Measurements from ENCODE around the gene SPATA6L. TPM values are rescaled to one million over a fixed set of nuclear protein-coding genes. Genes with fewer than 3 reads are reported as not detected.

Gene SPATA6L
- total and polyA plus RNA-seq, 2 of the 13 experiments (the other 11 are each of a cell fraction or from before 2014, with no cell fraction given): 1.1 to 1.9 TPM

DNA sequence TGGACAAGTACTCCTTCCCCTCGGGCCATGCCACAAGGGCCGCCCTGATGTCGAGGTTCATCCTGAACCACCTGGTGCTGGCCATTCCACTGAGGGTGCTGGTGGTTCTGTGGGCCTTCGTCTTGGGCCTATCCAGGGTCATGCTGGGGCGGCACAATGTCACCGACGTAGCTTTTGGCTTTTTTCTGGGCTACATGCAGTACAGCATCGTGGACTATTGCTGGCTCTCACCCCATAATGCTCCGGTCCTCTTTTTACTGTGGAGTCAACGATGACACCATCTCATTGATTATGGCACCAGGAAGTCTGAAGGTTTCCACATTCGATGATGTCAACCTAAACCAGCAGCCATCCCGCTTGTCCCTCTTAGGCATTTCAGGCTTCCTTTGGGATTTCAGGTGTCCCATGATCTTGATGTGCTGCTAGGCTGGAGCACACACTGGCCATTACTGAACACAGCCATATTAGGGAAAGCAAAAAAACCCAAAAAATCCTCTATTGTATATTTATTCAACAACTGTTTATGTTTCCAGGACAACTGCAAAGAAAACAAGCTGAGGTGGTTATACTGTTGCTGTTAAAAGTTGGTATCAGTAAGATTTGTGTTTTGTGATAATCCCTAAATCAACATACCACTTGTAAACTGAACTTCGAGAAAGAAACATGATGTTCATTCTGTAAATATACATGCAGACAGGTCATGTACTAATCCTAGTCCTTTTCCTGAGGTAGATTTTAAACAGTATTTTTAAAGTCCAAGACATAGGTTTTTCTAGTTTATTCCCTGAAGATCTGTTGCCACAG lies 3.1 kb downstream of the SPATA6L start (continued):
- TF ChIP-seq, protein P1, sequence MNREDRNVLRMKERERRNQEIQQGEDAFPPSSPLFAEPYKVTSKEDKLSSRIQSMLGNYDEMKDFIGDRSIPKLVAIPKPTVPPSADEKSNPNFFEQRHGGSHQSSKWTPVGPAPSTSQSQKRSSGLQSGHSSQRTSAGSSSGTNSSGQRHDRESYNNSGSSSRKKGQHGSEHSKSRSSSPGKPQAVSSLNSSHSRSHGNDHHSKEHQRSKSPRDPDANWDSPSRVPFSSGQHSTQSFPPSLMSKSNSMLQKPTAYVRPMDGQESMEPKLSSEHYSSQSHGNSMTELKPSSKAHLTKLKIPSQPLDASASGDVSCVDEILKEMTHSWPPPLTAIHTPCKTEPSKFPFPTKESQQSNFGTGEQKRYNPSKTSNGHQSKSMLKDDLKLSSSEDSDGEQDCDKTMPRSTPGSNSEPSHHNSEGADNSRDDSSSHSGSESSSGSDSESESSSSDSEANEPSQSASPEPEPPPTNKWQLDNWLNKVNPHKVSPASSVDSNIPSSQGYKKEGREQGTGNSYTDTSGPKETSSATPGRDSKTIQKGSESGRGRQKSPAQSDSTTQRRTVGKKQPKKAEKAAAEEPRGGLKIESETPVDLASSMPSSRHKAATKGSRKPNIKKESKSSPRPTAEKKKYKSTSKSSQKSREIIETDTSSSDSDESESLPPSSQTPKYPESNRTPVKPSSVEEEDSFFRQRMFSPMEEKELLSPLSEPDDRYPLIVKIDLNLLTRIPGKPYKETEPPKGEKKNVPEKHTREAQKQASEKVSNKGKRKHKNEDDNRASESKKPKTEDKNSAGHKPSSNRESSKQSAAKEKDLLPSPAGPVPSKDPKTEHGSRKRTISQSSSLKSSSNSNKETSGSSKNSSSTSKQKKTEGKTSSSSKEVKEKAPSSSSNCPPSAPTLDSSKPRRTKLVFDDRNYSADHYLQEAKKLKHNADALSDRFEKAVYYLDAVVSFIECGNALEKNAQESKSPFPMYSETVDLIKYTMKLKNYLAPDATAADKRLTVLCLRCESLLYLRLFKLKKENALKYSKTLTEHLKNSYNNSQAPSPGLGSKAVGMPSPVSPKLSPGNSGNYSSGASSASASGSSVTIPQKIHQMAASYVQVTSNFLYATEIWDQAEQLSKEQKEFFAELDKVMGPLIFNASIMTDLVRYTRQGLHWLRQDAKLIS (CRISPR knock-in tag; IDR thresholded peaks at IDR 0.05): no peak
- TF ChIP-seq ELF3 (CRISPR knock-in tag; IDR thresholded peaks at IDR 0.05): peak; percentile 52; the same call in 1 of the 2 replicates
- TF ChIP-seq, protein P2, sequence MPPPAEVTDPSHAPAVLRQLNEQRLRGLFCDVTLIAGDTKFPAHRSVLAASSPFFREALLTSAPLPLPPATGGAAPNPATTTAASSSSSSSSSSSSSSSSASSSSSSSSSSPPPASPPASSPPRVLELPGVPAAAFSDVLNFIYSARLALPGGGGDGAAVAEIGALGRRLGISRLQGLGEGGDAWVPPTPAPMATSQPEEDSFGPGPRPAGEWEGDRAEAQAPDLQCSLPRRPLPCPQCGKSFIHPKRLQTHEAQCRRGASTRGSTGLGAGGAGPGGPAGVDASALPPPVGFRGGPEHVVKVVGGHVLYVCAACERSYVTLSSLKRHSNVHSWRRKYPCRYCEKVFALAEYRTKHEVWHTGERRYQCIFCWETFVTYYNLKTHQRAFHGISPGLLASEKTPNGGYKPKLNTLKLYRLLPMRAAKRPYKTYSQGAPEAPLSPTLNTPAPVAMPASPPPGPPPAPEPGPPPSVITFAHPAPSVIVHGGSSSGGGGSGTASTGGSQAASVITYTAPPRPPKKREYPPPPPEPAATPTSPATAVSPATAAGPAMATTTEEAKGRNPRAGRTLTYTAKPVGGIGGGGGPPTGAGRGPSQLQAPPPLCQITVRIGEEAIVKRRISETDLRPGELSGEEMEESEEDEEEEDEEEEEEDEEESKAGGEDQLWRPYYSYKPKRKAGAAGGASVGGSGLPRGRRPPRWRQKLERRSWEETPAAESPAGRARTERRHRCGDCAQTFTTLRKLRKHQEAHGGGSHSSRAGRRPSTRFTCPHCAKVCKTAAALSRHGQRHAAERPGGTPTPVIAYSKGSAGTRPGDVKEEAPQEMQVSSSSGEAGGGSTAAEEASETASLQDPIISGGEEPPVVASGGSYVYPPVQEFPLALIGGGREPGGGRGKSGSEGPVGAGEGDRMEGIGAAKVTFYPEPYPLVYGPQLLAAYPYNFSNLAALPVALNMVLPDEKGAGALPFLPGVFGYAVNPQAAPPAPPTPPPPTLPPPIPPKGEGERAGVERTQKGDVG (CRISPR knock-in tag; IDR thresholded peaks at IDR 0.05; ENCODE audit: borderline replicate concordance): no peak
- TF ChIP-seq, protein P3, sequence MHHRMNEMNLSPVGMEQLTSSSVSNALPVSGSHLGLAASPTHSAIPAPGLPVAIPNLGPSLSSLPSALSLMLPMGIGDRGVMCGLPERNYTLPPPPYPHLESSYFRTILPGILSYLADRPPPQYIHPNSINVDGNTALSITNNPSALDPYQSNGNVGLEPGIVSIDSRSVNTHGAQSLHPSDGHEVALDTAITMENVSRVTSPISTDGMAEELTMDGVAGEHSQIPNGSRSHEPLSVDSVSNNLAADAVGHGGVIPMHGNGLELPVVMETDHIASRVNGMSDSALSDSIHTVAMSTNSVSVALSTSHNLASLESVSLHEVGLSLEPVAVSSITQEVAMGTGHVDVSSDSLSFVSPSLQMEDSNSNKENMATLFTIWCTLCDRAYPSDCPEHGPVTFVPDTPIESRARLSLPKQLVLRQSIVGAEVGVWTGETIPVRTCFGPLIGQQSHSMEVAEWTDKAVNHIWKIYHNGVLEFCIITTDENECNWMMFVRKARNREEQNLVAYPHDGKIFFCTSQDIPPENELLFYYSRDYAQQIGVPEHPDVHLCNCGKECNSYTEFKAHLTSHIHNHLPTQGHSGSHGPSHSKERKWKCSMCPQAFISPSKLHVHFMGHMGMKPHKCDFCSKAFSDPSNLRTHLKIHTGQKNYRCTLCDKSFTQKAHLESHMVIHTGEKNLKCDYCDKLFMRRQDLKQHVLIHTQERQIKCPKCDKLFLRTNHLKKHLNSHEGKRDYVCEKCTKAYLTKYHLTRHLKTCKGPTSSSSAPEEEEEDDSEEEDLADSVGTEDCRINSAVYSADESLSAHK (CRISPR knock-in tag; IDR thresholded peaks at IDR 0.05; ENCODE audit: borderline replicate concordance): no peak
- no peak for TF ChIP-seq MLXIP (CRISPR knock-in tag; IDR thresholded peaks at IDR 0.05; ENCODE audit: borderline replicate concordance)
- TF ChIP-seq SAFB2 (CRISPR knock-in tag; IDR thresholded peaks at IDR 0.05; ENCODE audit: borderline replicate concordance, low read depth): no peak
- TF ChIP-seq POGZ (CRISPR knock-in tag; IDR thresholded peaks at IDR 0.05): peak; percentile 54; the same call in 1 of the 2 replicates
- no peak for TF ChIP-seq SUZ12 (IDR thresholded peaks at IDR 0.05; ENCODE audit: low read depth, low read length)
- TF ChIP-seq GTF3A (CRISPR knock-in tag; conservative IDR thresholded peaks at IDR 0.05): no peak
- peak; percentile 73 for TF ChIP-seq ZNF670 (CRISPR knock-in tag; IDR thresholded peaks at IDR 0.05; ENCODE audit: borderline replicate concordance)
- no peak for TF ChIP-seq ZSCAN9 (CRISPR knock-in tag; IDR thresholded peaks at IDR 0.05; ENCODE audit: borderline replicate concordance)
- TF ChIP-seq ZNF296 (CRISPR knock-in tag; conservative IDR thresholded peaks at IDR 0.05): no peak
- no peak for TF ChIP-seq HIVEP1 (CRISPR knock-in tag; IDR thresholded peaks at IDR 0.05)
- no peak; the same call in 1 of the 2 replicates for TF ChIP-seq TGIF2 (CRISPR knock-in tag; IDR thresholded peaks at IDR 0.05)
- no peak for TF ChIP-seq THAP8 (CRISPR knock-in tag; IDR thresholded peaks at IDR 0.05; ENCODE audit: borderline replicate concordance)

All from HepG2 (cell line).